ENCODE results near the gene ZNF362.

GRCh38 chr1:33314416-33314815 lies 58.1 kb downstream of the ZNF362 start:
- TF ChIP-seq, protein P1, sequence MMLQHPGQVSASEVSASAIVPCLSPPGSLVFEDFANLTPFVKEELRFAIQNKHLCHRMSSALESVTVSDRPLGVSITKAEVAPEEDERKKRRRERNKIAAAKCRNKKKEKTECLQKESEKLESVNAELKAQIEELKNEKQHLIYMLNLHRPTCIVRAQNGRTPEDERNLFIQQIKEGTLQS (CRISPR knock-in tag; IDR thresholded peaks at IDR 0.05) = no peak
- TF ChIP-seq YY1 (IDR thresholded peaks at IDR 0.05; ENCODE audit: insufficient read depth, insufficient replicate concordance, low read depth, low read length) (no peak), POLR2A (IDR thresholded peaks at IDR 0.05; ENCODE audit: insufficient read depth in 1 of 2, low read depth in 2 of 2, low read length in 2 of 2) (no peak), ZNF558 (CRISPR knock-in tag; IDR thresholded peaks at IDR 0.05; ENCODE audit: borderline replicate concordance) (no peak), NONO (IDR thresholded peaks at IDR 0.05) (no peak), NONO (CRISPR knock-in tag; conservative IDR thresholded peaks at IDR 0.05) (no peak), KLF16 (CRISPR knock-in tag; IDR thresholded peaks at IDR 0.05) (no peak)
- TF ChIP-seq, protein P2, sequence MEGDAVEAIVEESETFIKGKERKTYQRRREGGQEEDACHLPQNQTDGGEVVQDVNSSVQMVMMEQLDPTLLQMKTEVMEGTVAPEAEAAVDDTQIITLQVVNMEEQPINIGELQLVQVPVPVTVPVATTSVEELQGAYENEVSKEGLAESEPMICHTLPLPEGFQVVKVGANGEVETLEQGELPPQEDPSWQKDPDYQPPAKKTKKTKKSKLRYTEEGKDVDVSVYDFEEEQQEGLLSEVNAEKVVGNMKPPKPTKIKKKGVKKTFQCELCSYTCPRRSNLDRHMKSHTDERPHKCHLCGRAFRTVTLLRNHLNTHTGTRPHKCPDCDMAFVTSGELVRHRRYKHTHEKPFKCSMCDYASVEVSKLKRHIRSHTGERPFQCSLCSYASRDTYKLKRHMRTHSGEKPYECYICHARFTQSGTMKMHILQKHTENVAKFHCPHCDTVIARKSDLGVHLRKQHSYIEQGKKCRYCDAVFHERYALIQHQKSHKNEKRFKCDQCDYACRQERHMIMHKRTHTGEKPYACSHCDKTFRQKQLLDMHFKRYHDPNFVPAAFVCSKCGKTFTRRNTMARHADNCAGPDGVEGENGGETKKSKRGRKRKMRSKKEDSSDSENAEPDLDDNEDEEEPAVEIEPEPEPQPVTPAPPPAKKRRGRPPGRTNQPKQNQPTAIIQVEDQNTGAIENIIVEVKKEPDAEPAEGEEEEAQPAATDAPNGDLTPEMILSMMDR (CRISPR knock-in tag; IDR thresholded peaks at IDR 0.05) = no peak

All from HepG2 (cell line).